ENCODE measurements around the gene RPS27A.
"Not testable (repeated sequence)": the region's sequence is repeated elsewhere in the genome, so short reads cannot be mapped to it uniquely, and the experiment has no call there.

RPS27A gene

GRCh38 chr2:55232084-55232862 lies at the start of gene RPS27A, which contains the start of gene CLHC1:
Gene RPS27A (plus strand): TSS chr2:55232688. CDS start chr2:55232825, 137 bp downstream.
Gene CLHC1 (minus strand): TSS chr2:55232293. CDS start chr2:55222411, 9,882 bp downstream.
- peaks cover 32% of the 10 kb centered on the region for H3K36me3 ChIP-seq
- peak within 1 kb of the TSS; percentile 94 for H3K27ac ChIP-seq
- no peaks in the 10 kb centered on the region for H3K9me3 ChIP-seq
- peak within 1 kb of the TSS; percentile 77 to 94 for H3K4me3 ChIP-seq (ENCODE audit: low read depth in 1 of 2, low read length in 1 of 2)
- TF ChIP-seq CTCF (IDR thresholded peaks at IDR 0.05), result no peak
- peaks cover 27 to 28% of the 10 kb centered on the region in 2 experiments for H3K4me1 ChIP-seq (ENCODE audit: control insufficient read depth in 1 of 2, insufficient read depth in 1 of 2, low read depth in 1 of 2, low read length in 1 of 2)
- no peaks in the 10 kb centered on the region for H3K27me3 ChIP-seq

- not testable (repeated sequence) for H3K27me3 ChIP-seq; H3K4me1 ChIP-seq (ENCODE audit: control insufficient read depth in 1 of 2, insufficient read depth in 1 of 2, low read depth in 1 of 2, low read length in 1 of 2); H3K27ac ChIP-seq; H3K4me3 ChIP-seq (ENCODE audit: low read depth in 1 of 2, low read length in 1 of 2); H3K36me3 ChIP-seq; H3K9me3 ChIP-seq
Measured at GRCh38 chr2:55186837-55187236, 45.7 kb upstream of the RPS27A start.

- H3K9me3 ChIP-seq; H3K4me3 ChIP-seq (ENCODE audit: low read depth in 1 of 2, low read length in 1 of 2); H3K27me3 ChIP-seq; H3K36me3 ChIP-seq; H3K27ac ChIP-seq; H3K4me1 ChIP-seq (ENCODE audit: control insufficient read depth in 1 of 2, insufficient read depth in 1 of 2, low read depth in 1 of 2, low read length in 1 of 2): not testable (repeated sequence)
Measured at GRCh38 chr2:55191888-55192287, 40.6 kb upstream of the RPS27A start.

- no peak for TF ChIP-seq CTCF (IDR thresholded peaks at IDR 0.05)
- no peaks in the 10 kb centered on the region for H3K9me3 ChIP-seq
- H3K36me3 ChIP-seq, result no peaks in the 10 kb centered on the region
- H3K4me1 ChIP-seq (ENCODE audit: control insufficient read depth in 1 of 2, insufficient read depth in 1 of 2, low read depth in 1 of 2, low read length in 1 of 2), result no peaks in the 10 kb centered on the region
- H3K4me3 ChIP-seq (ENCODE audit: low read depth in 1 of 2, low read length in 1 of 2), result no peak overlapping the region
- H3K27ac ChIP-seq, result no peak overlapping the region
- H3K27me3 ChIP-seq, result no peaks in the 10 kb centered on the region
Measured at GRCh38 chr2:55196526-55196925, 36.0 kb upstream of the RPS27A start.

GRCh38 chr2:55200416-55200815 lies 32.1 kb upstream of the RPS27A start:
- Histone ChIP-seq H3K4me1 (ENCODE audit: control insufficient read depth in 1 of 2, insufficient read depth in 1 of 2, low read depth in 1 of 2, low read length in 1 of 2) (no peaks in the 10 kb centered on the region), H3K27ac (no peak overlapping the region), H3K27me3 (no peaks in the 10 kb centered on the region), H3K9me3 (no peaks in the 10 kb centered on the region), H3K4me3 (ENCODE audit: low read depth in 1 of 2, low read length in 1 of 2) (no peak overlapping the region), H3K36me3 (no peaks in the 10 kb centered on the region)
- no peak for TF ChIP-seq CTCF (IDR thresholded peaks at IDR 0.05)

- Histone ChIP-seq H3K9me3 (no peaks in the 10 kb centered on the region), H3K4me3 (ENCODE audit: low read depth in 1 of 2, low read length in 1 of 2) (no peak overlapping the region), H3K27me3 (no peaks in the 10 kb centered on the region), H3K4me1 (ENCODE audit: control insufficient read depth in 1 of 2, insufficient read depth in 1 of 2, low read depth in 1 of 2, low read length in 1 of 2) (no peaks in the 10 kb centered on the region), H3K27ac (no peak overlapping the region), H3K36me3 (no peaks in the 10 kb centered on the region)
- TF ChIP-seq CTCF (IDR thresholded peaks at IDR 0.05), result no peak
Measured at GRCh38 chr2:55204536-55204935, 28.0 kb upstream of the RPS27A start.
